HFFc6 (cell line): Measurements from ENCODE around the gene CHMP5. TPM values are rescaled to one million over a fixed set of nuclear protein-coding genes. Genes with fewer than 3 reads are reported as not detected.

Experiments
- DNase-seq: peaks from one replicate; pipeline ENCODE4 v3.0.0-alpha.2; 2018
- H3K27ac Mint-ChIP-seq: 2 replicates; pipeline ENCODE4 v1.8.0; 2020; ENCODE audit warnings: mild to moderate bottlenecking, mixed read lengths
- H3K27me3 Mint-ChIP-seq: 2 replicates; pipeline ENCODE4 v1.8.0; 2021; ENCODE audit warnings: mild to moderate bottlenecking, moderate library complexity, mixed read lengths; ENCODE audit not compliant: insufficient read depth
- H3K36me3 Mint-ChIP-seq: 2 replicates; pipeline ENCODE4 v1.8.0; 2021; ENCODE audit warnings: low read depth, mixed read lengths
- H3K4me1 Mint-ChIP-seq: 2 replicates; pipeline ENCODE4 v1.8.0; 2020; ENCODE audit warnings: low read depth, mixed read lengths
- H3K4me3 Mint-ChIP-seq: 2 replicates; pipeline ENCODE4 v1.8.0; 2020; ENCODE audit warnings: mild to moderate bottlenecking, moderate library complexity, mixed read lengths
- H3K9me3 Mint-ChIP-seq: 2 replicates; pipeline ENCODE4 v1.8.0; 2020; ENCODE audit warnings: mild to moderate bottlenecking, mixed read lengths
- total RNA-seq, 6 experiments: library from RNA; stranded (reverse); fragmentation: NEBNext Ultra II Directional; extraction: Animal tissue kit (Norgen Biotek cat#: 25700); gene quantifications; 2 replicates in 1 of 6; 3 replicates in 5 of 6; pipeline ENCODE4 v1.2.3, GENCODE V29; 2021
- TF ChIP-seq, protein P1 (sequence below): fragments of 200-600 bp; sonication (generic); IDR thresholded peaks from 2 replicates; pipeline ENCODE4 v1.5.0; 2021; ENCODE audit warnings: antibody characterized with exemption, mild to moderate bottlenecking

The CHMP5 gene
- total RNA-seq, 6 experiments from 2014 or later, result 75.5 to 90.2 (median 78.8) TPM

DNA sequence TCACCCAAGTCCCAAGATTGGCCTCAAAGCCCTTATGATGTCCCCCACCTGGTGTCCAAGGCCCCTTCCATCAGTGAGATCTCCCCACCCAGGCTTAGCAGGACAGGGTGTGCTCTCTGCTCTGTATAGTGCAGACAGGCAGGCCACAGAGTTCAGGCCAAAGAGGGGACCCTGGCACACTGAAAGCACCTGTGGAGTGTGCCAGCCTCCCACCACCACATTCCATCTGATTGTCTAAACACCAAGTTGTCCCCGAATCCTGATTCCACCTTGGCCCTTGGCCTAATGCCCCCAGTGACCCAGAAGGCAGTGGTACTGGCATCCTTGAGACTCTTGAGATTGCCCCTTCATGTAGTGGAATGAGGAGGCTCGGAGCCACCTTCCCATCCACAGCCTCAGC lies 19.5 kb upstream of the CHMP5 start:
- no peak overlapping the region for H3K27ac Mint-ChIP-seq
- TF ChIP-seq, protein P1, sequence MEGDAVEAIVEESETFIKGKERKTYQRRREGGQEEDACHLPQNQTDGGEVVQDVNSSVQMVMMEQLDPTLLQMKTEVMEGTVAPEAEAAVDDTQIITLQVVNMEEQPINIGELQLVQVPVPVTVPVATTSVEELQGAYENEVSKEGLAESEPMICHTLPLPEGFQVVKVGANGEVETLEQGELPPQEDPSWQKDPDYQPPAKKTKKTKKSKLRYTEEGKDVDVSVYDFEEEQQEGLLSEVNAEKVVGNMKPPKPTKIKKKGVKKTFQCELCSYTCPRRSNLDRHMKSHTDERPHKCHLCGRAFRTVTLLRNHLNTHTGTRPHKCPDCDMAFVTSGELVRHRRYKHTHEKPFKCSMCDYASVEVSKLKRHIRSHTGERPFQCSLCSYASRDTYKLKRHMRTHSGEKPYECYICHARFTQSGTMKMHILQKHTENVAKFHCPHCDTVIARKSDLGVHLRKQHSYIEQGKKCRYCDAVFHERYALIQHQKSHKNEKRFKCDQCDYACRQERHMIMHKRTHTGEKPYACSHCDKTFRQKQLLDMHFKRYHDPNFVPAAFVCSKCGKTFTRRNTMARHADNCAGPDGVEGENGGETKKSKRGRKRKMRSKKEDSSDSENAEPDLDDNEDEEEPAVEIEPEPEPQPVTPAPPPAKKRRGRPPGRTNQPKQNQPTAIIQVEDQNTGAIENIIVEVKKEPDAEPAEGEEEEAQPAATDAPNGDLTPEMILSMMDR, result no peak
- no peak for DNase-seq
- H3K4me3 Mint-ChIP-seq, result no peak overlapping the region
- H3K36me3 Mint-ChIP-seq, result peaks cover 3% of the 10 kb centered on the region; the same call in 1 of the 2 replicates
- H3K9me3 Mint-ChIP-seq, result no peaks in the 10 kb centered on the region
- peaks cover under 1% of the 10 kb centered on the region; the same call in 1 of the 2 replicates for H3K4me1 Mint-ChIP-seq
- H3K27me3 Mint-ChIP-seq, result peaks cover 3% of the 10 kb centered on the region; the same call in 1 of the 2 replicates

DNA sequence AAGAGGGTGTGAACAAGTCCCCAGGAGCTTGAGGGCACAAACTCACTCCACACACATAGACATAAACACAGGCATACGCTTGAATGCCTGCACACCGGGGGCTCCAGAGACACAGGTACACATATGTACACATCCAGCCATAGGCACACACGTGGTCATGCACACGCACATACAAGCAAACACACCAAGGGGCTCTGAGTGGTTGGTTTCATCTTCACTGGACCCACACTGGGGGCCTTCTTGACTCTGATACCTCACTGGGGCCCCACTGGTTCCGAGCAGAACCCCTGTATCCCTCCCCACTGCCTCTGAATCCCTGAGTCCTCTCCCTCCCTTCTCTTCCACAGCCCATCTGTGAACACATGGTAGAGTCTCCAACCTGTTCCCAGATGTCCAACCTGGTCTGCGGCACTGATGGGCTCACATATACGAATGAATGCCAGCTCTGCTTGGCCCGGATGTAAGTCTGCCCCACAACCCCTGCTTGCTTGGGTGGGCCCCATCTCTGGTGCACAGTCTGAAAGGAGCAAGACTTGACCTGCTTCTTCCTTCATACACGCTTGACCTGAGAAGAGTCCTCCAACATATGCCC lies 18.5 kb upstream of the CHMP5 start:
- Mint-ChIP-seq H3K4me1 (peaks cover 7% of the 10 kb centered on the region), H3K4me3 (no peak overlapping the region), H3K27me3 (peaks cover 3% of the 10 kb centered on the region; the same call in 1 of the 2 replicates), H3K9me3 (no peaks in the 10 kb centered on the region), H3K27ac (no peak overlapping the region), H3K36me3 (peaks cover 3% of the 10 kb centered on the region; the same call in 1 of the 2 replicates)
- TF ChIP-seq, protein P1, result no peak
- DNase-seq, result no peak

DNA sequence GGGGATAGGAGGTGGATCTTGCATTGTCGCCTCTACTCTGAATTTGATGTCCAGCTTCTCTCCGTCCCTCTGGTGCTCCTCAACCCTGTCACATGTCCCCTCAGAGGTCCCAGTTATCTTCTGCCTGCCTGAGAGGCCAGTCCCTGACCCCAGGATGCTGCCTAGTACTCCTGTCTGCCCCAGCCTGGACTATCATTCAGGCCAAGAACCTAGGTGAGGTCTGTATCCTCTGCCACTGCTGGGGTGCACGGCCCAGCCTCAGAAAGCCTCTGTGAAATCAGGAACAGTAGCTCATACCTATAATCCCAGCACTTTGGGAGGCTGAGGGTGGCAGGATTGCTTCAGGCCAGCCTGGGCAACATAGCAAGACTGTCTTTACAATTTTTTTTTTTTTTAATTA lies 16.2 kb upstream of the CHMP5 start:
- H3K36me3 Mint-ChIP-seq, result peaks cover 11% of the 10 kb centered on the region; the same call in 1 of the 2 replicates
- peaks cover 7% of the 10 kb centered on the region for H3K4me1 Mint-ChIP-seq
- H3K27me3 Mint-ChIP-seq, result peaks cover 1% of the 10 kb centered on the region
- TF ChIP-seq, protein P1, result no peak
- no peak overlapping the region for H3K27ac Mint-ChIP-seq
- no peak overlapping the region for H3K4me3 Mint-ChIP-seq
- no peaks in the 10 kb centered on the region for H3K9me3 Mint-ChIP-seq
- no peak for DNase-seq

DNA sequence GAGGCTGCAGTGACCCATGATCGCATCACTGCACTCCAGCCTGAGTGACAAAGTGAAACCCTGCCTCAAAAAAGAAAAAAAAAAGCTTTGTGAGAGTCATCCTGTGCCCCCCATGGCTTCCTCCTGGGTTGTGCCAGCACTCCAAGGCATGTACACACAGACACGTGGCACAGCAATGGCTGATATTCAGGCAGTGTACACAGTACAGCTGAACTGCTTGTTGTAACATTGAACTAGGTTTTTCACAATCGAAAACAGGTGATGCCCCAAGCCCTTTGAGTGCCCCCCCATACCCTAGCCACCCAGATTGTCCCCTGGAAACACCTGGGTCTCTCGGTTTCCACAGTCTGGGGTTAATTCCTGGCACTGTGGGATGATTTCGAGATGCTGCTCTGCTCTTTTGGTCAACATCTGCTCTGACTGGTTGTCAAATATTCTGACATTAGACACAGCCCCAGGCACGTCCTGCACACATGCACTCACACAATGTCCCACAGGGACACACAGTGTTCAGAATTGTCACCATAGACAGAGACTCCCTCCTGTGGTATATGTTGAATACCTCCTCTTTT lies 15.7 kb upstream of the CHMP5 start:
- no peak overlapping the region for H3K4me3 Mint-ChIP-seq
- no peak for DNase-seq
- H3K27ac Mint-ChIP-seq, result no peak overlapping the region
- peaks cover 7% of the 10 kb centered on the region for H3K4me1 Mint-ChIP-seq
- TF ChIP-seq, protein P1, result no peak
- no peaks in the 10 kb centered on the region for H3K9me3 Mint-ChIP-seq
- peaks cover 11% of the 10 kb centered on the region; the same call in 1 of the 2 replicates for H3K36me3 Mint-ChIP-seq
- peaks cover 1% of the 10 kb centered on the region for H3K27me3 Mint-ChIP-seq

DNA sequence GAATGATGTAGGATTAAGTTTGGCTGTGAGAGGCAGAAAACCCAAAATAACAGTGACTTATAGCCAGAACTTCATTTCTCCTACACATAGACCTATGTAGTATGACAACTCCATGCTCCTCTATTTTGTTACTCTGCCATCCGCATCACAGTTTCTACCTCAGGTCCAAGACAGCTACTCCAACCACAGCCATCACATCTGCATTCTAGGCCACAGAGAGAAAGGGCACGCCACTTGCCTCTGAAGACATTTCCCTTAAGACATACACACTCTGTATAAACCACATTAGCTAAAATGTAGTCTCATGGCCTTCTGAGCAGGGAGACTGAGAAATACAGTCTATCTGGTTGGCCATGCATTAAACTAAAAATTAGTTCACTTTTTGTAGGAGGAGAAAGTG lies 14.9 kb upstream of the CHMP5 start:
- DNase-seq, result no peak
- TF ChIP-seq, protein P1, result no peak
- peaks cover 7% of the 10 kb centered on the region for H3K4me1 Mint-ChIP-seq
- peak overlapping the region; percentile 73; the same call in 1 of the 2 replicates for H3K27ac Mint-ChIP-seq
- peaks cover 17% of the 10 kb centered on the region; the same call in 1 of the 2 replicates for H3K36me3 Mint-ChIP-seq
- no peaks in the 10 kb centered on the region for H3K9me3 Mint-ChIP-seq
- peaks cover 1% of the 10 kb centered on the region for H3K27me3 Mint-ChIP-seq
- H3K4me3 Mint-ChIP-seq, result no peak overlapping the region
